HepG2 (cell line): ENCODE data around the gene AGK. TPM values are rescaled to one million over a fixed set of nuclear protein-coding genes. Genes with fewer than 3 reads are reported as not detected.

ENCODE experiments used
- ATAC-seq: fragments of 200-7000 bp; cut with Tn5 transposase; 3 replicates; pipeline ENCODE4 v1.9.1; 2020; ENCODE audit warnings: mild to moderate bottlenecking, moderate library complexity
- BruUV-seq: library from RNA; stranded (reverse); fragments of 400-500 nt; replicated peaks from 2 replicates; lab custom pipeline; 2021; lab: Mats Ljungman, UMichigan
- CTCF ChIA-PET: fragments of 300-600 bp; formaldehyde crosslinking; extraction: SDS; loops from one replicate; lab custom pipeline; 2021; ENCODE audit warnings: low total read pairs, inconsistent platforms, low intra/inter-chr PET ratio; lab: Yijun Ruan, JAX
- POLR2A ChIA-PET: fragments of 350-600 bp; sonication (Branson Sonifier 250); formaldehyde crosslinking; loops from one replicate; lab custom pipeline; 2020; ENCODE audit warnings: antibody characterized with exemption, inconsistent platforms; lab: Yijun Ruan, JAX
- DNase-seq: peaks from one replicate; pipeline ENCODE4 v3.0.0-alpha.2; 2015; ENCODE audit warnings: low spot score
- FAIRE-seq: peaks from 3 replicates; lab custom pipeline; 2011; peaks lifted over from hg19 to GRCh38; lab: Jason Lieb, UNC
- H2AFZ ChIP-seq: one replicate; pipeline ENCODE4 v1.6.1; 2011; ENCODE audit warnings: low read length, inconsistent platforms
- H3K27ac ChIP-seq: fragments of 300-600 bp; 3 replicates; pipeline ENCODE4 v1.8.0; 2011; ENCODE audit warnings: mixed run types, mild to moderate bottlenecking, mixed read lengths, low read length, inconsistent platforms; ENCODE audit not compliant: insufficient read depth; ENCODE audit errors: extremely low read length
- H3K27me3 ChIP-seq, 2 experiments: fragments of 200-600 bp in 1 of 2; 2 replicates in 1 of 2; 3 replicates in 1 of 2; pipeline versions ENCODE4 v1.6.0 to v1.8.0; 2011; ENCODE audit warnings: low read length in 2 of 2, mild to moderate bottlenecking in 2 of 2, moderate library complexity in 2 of 2, inconsistent platforms in 1 of 2; ENCODE audit not compliant: insufficient read depth in 2 of 2, control insufficient read depth in 1 of 2
- H3K36me3 ChIP-seq, 2 experiments: fragments of 200-600 bp in 1 of 2; replicated peaks in 1 of 2; 2 replicates in 1 of 2; 3 replicates in 1 of 2; pipeline versions ENCODE4 v1.5.1 to v1.8.0; 2011; ENCODE audit warnings: low read length in 2 of 2, inconsistent platforms in 1 of 2; ENCODE audit not compliant: insufficient read depth in 2 of 2, control insufficient read depth in 1 of 2
- H3K4me1 ChIP-seq: 2 replicates; pipeline ENCODE4 v1.5.1; 2012; ENCODE audit warnings: low read length, inconsistent platforms; ENCODE audit not compliant: insufficient read depth
- H3K4me2 ChIP-seq: 2 replicates; pipeline ENCODE4 v1.6.0; 2011; ENCODE audit warnings: low read depth, low read length, inconsistent platforms
- H3K4me3 ChIP-seq, 3 experiments: fragments of 200-600 bp in 1 of 3; sonication (generic), shearing (Covaris generic) in 1 of 3; replicated peaks in 1 of 3; 2 replicates each; pipeline ENCODE4 v1.5.1; 2011 to 2016; ENCODE audit warnings: low read length in 3 of 3, inconsistent platforms in 2 of 3, low read depth in 2 of 3, mild to moderate bottlenecking in 2 of 3, control low read depth in 1 of 3, mixed read lengths in 1 of 3; ENCODE audit not compliant: insufficient read depth in 1 of 3
- H3K79me2 ChIP-seq: one replicate; pipeline ENCODE4 v1.6.1; 2011; ENCODE audit warnings: low read length, inconsistent platforms; ENCODE audit not compliant: insufficient read depth
- H3K9ac ChIP-seq: 2 replicates; pipeline ENCODE4 v1.6.0; 2011; ENCODE audit warnings: mild to moderate bottlenecking, low read depth, low read length, inconsistent platforms; ENCODE audit not compliant: insufficient read depth
- H3K9me3 ChIP-seq: 2 replicates; pipeline ENCODE4 v1.5.1; 2012; ENCODE audit warnings: mild to moderate bottlenecking, low read length
- H4K20me1 ChIP-seq: 2 replicates; pipeline ENCODE4 v1.6.0; 2011; ENCODE audit warnings: inconsistent platforms, mild to moderate bottlenecking, low read length, moderate library complexity; ENCODE audit not compliant: insufficient read depth
- CBX2 ChIP-seq, 2 experiments: fragments of 200-600 bp in 1 of 2; sonication (generic); formaldehyde crosslinking in 1 of 2; IDR thresholded peaks; 2 replicates each; pipeline versions ENCODE4 v1.7.0 to v1.8.1; 2018 to 2022; ENCODE audit warnings: low read depth in 2 of 2, low read length in 1 of 2, mild to moderate bottlenecking in 1 of 2, missing genetic modification reagents in 1 of 2
- FOSL2 ChIP-seq: sonication (generic); formaldehyde crosslinking; IDR thresholded peaks from 2 replicates; pipeline ENCODE4 v1.4.0; 2020; ENCODE audit warnings: missing genetic modification reagents
- FOXA1 ChIP-seq, 2 experiments: fragments of 450-650 bp in 1 of 2; sonication (generic) in 1 of 2; formaldehyde crosslinking in 1 of 2; IDR thresholded peaks; 2 replicates each; pipeline versions ENCODE4 v1.4.0 to v1.6.1; 2016 to 2020; ENCODE audit warnings: missing genetic modification reagents in 1 of 2
- HMGA1 ChIP-seq: sonication (generic); formaldehyde crosslinking; conservative IDR thresholded peaks from 2 replicates; pipeline ENCODE4 v1.4.0; 2020; ENCODE audit warnings: missing genetic modification reagents
- IKZF4 ChIP-seq: sonication (generic); formaldehyde crosslinking; IDR thresholded peaks from 2 replicates; pipeline ENCODE4 v1.5.1; 2020; ENCODE audit warnings: borderline replicate concordance, mild to moderate bottlenecking, low read depth, missing genetic modification reagents; ENCODE audit errors: not compliant biosample characterization
- IRX3 ChIP-seq: sonication (generic); formaldehyde crosslinking; IDR thresholded peaks from 2 replicates; pipeline ENCODE4 v1.8.1; 2023; ENCODE audit warnings: mild to moderate bottlenecking, low read depth, missing genetic modification reagents, borderline replicate concordance
- KDM4B ChIP-seq: sonication (generic); formaldehyde crosslinking; IDR thresholded peaks from 2 replicates; pipeline ENCODE4 v1.4.0; 2020; ENCODE audit warnings: missing genetic modification reagents
- NKX3-1 ChIP-seq: sonication (generic); formaldehyde crosslinking; IDR thresholded peaks from 2 replicates; pipeline ENCODE4 v1.5.0; 2020; ENCODE audit warnings: missing genetic modification reagents
- SNAI1 ChIP-seq: sonication (generic); formaldehyde crosslinking; IDR thresholded peaks from 2 replicates; pipeline ENCODE4 v1.5.0; 2020; ENCODE audit warnings: mild to moderate bottlenecking, missing genetic modification reagents, borderline replicate concordance
- ZBTB49 ChIP-seq: sonication (generic); formaldehyde crosslinking; IDR thresholded peaks from 2 replicates; pipeline ENCODE4 v1.4.0; 2020; ENCODE audit warnings: missing genetic modification reagents, borderline replicate concordance
- ZFP1 ChIP-seq: IDR thresholded peaks from 2 replicates; pipeline ENCODE4 v1.6.1; 2016
- ZHX2 ChIP-seq, 2 experiments: sonication (generic) in 1 of 2; formaldehyde crosslinking in 1 of 2; IDR thresholded peaks; 2 replicates each; pipeline versions ENCODE4 v1.6.1 to v1.9.0; 2014 to 2022; ENCODE audit warnings: antibody characterized with exemption in 1 of 2, borderline replicate concordance in 1 of 2, inconsistent platforms in 1 of 2, low read depth in 1 of 2, missing genetic modification reagents in 1 of 2
- ZNF530 ChIP-seq: sonication (generic); formaldehyde crosslinking; IDR thresholded peaks from 2 replicates; pipeline ENCODE4 v1.5.0; 2020; ENCODE audit warnings: low read depth, mild to moderate bottlenecking, missing genetic modification reagents
- ZNF616 ChIP-seq: sonication (generic); formaldehyde crosslinking; IDR thresholded peaks from 2 replicates; pipeline ENCODE4 v1.5.0; 2020; ENCODE audit warnings: low read depth, mild to moderate bottlenecking, missing genetic modification reagents
- ZNF713 ChIP-seq: sonication (generic); formaldehyde crosslinking; IDR thresholded peaks from 2 replicates; pipeline ENCODE4 v1.4.0; 2020; ENCODE audit warnings: mild to moderate bottlenecking, missing genetic modification reagents
- ZNF781 ChIP-seq: sonication (generic); formaldehyde crosslinking; IDR thresholded peaks from 2 replicates; pipeline ENCODE4 v1.5.1; 2020; ENCODE audit warnings: borderline replicate concordance, mild to moderate bottlenecking, missing genetic modification reagents; ENCODE audit errors: not compliant biosample characterization
- ZSCAN21 ChIP-seq: sonication (generic); formaldehyde crosslinking; IDR thresholded peaks from 2 replicates; pipeline ENCODE4 v1.8.0; 2022; ENCODE audit warnings: mild to moderate bottlenecking, missing genetic modification reagents, moderate library complexity, borderline replicate concordance
- WGBS: methylation state at CpG from one replicate; pipeline ENCODE4 v1.1.6; 2017; ENCODE audit warnings: low lambda C conversion rate; 5-methylcytosine and 5-hydroxymethylcytosine counted together
- in situ Hi-C: cut with HindIII; loops from 2 replicates; pipeline ENCODE4 v1.10.0; 2017; ENCODE audit warnings: low pct_unique_long_range_greater_than_20kb; ENCODE audit not compliant: extremely low pct_ligation_motif_present
- intact Hi-C: fragments of 100-400 bp; cut with micrococcal nuclease; formaldehyde crosslinking; loops from one replicate; pipeline ENCODE4 v1.10.0; 2022; ENCODE audit not compliant: unreplicated experiment
- polyA plus RNA-seq, 8 experiments: library from polyadenylated mRNA; depleted of rRNA in 3 of 8; stranded (reverse) in 7 of 8; unstranded in 1 of 8; fragments of >200 nt; fragmentation: Illumina TruSeq in 4 of 8; extraction: Trizol in 4 of 8; gene quantifications; 2 replicates each; pipeline versions ENCODE4 v1.2.1 to v1.2.3, GENCODE V29; 2011 to 2016; ENCODE audit warnings: low read depth in 4 of 8, missing spikeins in 1 of 8, mixed read lengths in 1 of 8; ENCODE audit not compliant: insufficient read depth in 1 of 8
- total RNA-seq, 5 experiments: library from RNA; depleted of rRNA; stranded (reverse); fragments of >200 nt; fragmentation: Illumina TruSeq; extraction: Trizol; gene quantifications; 2 replicates each; pipeline ENCODE4 v1.2.3, GENCODE V29; 2016; ENCODE audit warnings: low read depth in 1 of 5

Gene AGK
- total and polyA plus RNA-seq, 2 of the 13 experiments (the other 11 are each of a cell fraction or from before 2014, with no cell fraction given), result 23.7 to 30.1 TPM

GRCh38 chr7:141562543-141562942 is 11.3 kb downstream of the AGK start:
- Histone ChIP-seq H3K4me3 (no peak overlapping the region), H3K79me2 (no peaks in the 10 kb centered on the region), H3K27me3 (no peaks in the 10 kb centered on the region), H2AFZ (no peak overlapping the region), H3K4me1 (no peaks in the 10 kb centered on the region), H4K20me1 (no peaks in the 10 kb centered on the region), H3K36me3 (peaks cover 2 to 19% of the 10 kb centered on the region in 2 experiments; a peak in 4 of 5 replicates), H3K9me3 (no peaks in the 10 kb centered on the region), H3K27ac (no peak overlapping the region), H3K9ac (no peak overlapping the region), H3K4me2 (no peak overlapping the region)
- WGBS, result 100% methylated on average over 2 of the region's 5 CpGs
- ATAC-seq, result no peak
- POLR2A ChIA-PET, result no interaction called here
- intact Hi-C loops (no loop called here), in situ Hi-C loops (no loop called here)
- BruUV-seq, result no TSS peak
- DNase-seq, result no peak
- CTCF ChIA-PET, result no interaction called here
- no peak for FAIRE-seq
- no peak for TF ChIP-seq FOXA1 (IDR thresholded peaks at IDR 0.05)
- TF ChIP-seq FOXA1 (CRISPR knock-in tag; IDR thresholded peaks at IDR 0.05), result no peak
- no peak for TF ChIP-seq ZHX2 (IDR thresholded peaks at IDR 0.05; ENCODE audit: low read depth)
- no peak for TF ChIP-seq ZHX2 (CRISPR knock-in tag; IDR thresholded peaks at IDR 0.05; ENCODE audit: borderline replicate concordance)
- TF ChIP-seq IKZF4, result no peak
- no peak for TF ChIP-seq IRX3
- TF ChIP-seq KDM4B, result no peak
- no peak for TF ChIP-seq ZNF616 (CRISPR knock-in tag)
- no peak for TF ChIP-seq ZNF530 (CRISPR knock-in tag)
- TF ChIP-seq NKX3-1, result no peak
- TF ChIP-seq SNAI1 (CRISPR knock-in tag), result no peak
- TF ChIP-seq HMGA1 (CRISPR knock-in tag), result no peak
- no peak for TF ChIP-seq ZBTB49 (CRISPR knock-in tag)
- no peak for TF ChIP-seq FOSL2
- no peak for TF ChIP-seq ZNF781 (CRISPR knock-in tag)
- no peak for TF ChIP-seq ZSCAN21 (CRISPR knock-in tag)
- TF ChIP-seq ZNF713 (CRISPR knock-in tag), result no peak
- TF ChIP-seq ZFP1, result no peak
- TF ChIP-seq CBX2 (IDR thresholded peaks at IDR 0.05; ENCODE audit: low read depth, low read length), result no peak
- no peak for TF ChIP-seq CBX2 (CRISPR knock-in tag; IDR thresholded peaks at IDR 0.05; ENCODE audit: low read depth)
- TF ChIP-seq, all 625 proteins: peak for 0
